GM18502 (cell line): Measurements from ENCODE around the gene CNOT6.
"Not testable (repeated sequence)": the region's sequence is repeated elsewhere in the genome, so short reads cannot be mapped to it uniquely, and the experiment has no call there.

Experiments
- ATAC-seq: cut with Tn5 transposase; IDR thresholded peaks from one replicate; pipeline ENCODE4 v1.9.1; 2021; ENCODE audit warnings: mild to moderate bottlenecking; ENCODE audit not compliant: unreplicated experiment, poor library complexity

CNOT6 gene

GRCh38 chr5:180507661-180508060 lies 13.5 kb downstream of the CNOT6 start:
- ATAC-seq, result no peak

DNA sequence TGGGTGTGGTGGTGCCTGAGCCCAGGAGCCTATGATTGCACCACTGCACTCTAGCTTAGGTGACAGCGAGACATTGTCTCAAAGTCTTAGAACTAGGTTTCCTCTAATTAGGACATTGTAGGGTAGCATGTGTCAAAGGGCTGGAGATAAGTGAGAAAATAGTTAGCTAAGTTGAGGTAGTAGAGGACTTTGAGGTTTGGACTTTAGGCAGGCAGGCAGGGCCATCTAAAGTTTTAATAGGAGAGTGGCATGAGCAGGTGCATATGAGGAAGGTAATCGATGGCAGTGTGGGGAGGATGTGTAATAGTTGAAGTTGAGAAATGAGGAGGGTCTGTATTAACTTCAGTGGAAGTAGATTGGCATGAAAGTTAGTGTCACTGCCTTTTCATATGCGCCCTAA lies 21.1 kb downstream of the CNOT6 start:
- ATAC-seq, result no peak

DNA sequence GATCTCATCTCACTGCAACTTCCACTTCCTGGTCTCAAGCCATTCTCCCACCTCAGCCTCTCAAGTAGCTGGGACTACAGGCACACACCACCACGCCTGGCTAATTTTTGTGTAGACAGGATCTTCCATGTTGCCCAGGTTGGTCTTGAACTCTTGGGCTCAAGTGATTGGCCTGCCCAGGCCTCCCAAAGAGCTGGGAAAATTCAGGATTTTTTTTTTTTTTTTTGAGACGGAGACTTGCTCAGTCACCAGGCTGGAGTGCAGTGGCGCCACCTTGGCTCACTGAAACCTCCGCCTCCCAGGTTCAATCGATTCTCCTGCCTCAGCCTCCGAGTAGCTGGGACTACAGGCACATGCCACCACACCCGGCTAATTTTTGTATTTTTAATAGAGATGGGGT lies 21.8 kb downstream of the CNOT6 start:
- not testable (repeated sequence) for ATAC-seq

GRCh38 chr5:180516440-180516839 lies 22.3 kb downstream of the CNOT6 start:
- ATAC-seq, result no peak

DNA sequence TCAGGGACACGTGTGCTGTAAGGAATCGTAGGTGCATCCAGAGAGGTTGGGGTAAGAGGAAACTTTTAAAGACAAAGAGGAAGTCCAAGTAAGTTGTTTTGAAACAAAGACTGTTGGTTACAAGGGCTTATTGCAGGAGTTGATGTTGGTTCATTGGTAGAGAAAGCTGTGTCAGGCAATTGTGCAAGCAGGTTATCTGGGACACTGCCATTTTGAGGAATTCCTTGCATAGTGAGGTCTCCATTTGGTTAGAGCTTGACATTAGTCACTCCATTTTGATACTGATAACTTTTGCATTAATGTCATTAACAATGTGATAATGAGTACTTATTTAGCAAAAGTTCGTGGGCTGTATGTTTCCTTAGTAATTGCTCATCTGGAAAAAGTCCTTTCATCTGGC lies 24.9 kb downstream of the CNOT6 start:
- ATAC-seq, result no peak

DNA sequence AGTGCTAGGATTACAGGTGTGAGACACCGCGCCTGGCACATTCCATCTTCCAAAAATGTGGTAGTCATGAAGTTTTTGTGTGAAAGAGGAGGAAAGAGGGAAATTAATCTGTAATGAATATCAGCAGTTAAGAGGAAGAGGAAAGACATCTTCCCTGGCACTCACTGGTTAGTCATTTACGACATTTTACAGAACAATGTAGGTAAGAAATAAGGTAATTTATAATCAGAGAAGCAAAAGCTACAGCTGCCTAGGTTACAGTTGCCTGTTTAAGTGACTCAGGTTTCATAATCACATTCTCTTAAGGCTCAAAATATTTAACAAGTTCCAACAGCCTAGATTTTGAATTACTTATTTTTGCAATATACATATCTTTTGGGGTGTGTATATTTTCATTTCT lies 26.9 kb downstream of the CNOT6 start:
- ATAC-seq, result no peak

DNA sequence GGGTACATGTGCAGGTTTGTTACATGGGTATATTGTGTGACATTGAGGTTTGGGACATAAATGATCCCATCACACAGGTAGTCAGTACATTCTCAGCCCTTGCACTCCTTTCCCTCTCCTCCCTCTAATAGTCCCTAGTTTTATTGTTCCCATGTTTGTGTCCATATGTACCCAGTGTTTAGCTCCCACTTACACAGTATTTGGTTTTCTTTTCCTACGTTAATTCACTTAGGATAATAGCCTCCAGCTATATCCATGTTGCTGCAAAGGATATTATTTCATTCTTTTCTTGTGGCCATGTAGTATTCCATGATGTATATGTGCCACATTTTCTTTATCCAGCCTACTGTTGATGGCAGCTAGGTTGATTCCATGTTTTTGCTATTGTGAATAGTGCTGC lies 27.4 kb downstream of the CNOT6 start:
- no peak for ATAC-seq

GRCh38 chr5:180522330-180522729 lies 28.2 kb downstream of the CNOT6 start:
- no peak for ATAC-seq

GRCh38 chr5:180523629-180524466 lies 29.7 kb downstream of the CNOT6 start:
- no peak for ATAC-seq

DNA sequence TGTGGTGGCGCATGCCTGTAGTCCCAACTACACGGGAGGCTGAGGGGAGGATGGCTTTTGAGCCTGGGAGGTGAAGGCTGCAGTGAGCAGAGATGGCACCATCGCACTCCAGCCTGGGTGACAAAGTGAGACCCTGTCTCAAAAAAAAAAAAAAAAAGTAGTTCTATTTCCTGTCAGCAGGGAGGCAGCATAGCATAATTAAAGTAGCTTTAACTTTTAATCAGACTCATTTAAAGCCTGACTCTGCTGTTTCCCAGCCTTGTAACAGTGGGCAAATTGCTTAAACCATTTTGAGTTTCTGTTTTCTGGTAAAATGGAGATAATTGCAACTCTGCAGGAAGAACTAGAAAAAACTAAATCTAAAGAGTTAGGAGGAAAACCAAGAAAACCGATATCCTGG lies 31.2 kb downstream of the CNOT6 start:
- ATAC-seq, result no peak

DNA sequence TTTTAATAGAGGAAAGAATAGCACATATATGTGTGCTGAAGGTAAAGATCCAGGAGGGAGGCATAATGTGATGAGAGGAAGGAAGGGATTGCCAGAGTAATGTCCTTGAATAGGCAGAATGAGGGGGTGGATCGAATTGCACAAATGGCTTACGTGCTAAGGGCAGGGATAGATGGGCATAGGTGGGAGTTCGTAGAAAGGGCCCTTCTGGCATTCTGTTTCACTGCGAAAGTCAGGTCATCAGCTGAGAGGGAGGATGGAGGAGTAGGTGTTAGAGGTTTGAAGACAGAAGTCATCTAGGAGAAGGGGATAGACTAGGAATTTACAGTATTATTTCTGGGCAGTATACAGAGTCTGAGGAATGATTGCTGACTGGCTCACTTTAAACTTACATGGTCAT lies 32.1 kb downstream of the CNOT6 start:
- ATAC-seq, result no peak

DNA sequence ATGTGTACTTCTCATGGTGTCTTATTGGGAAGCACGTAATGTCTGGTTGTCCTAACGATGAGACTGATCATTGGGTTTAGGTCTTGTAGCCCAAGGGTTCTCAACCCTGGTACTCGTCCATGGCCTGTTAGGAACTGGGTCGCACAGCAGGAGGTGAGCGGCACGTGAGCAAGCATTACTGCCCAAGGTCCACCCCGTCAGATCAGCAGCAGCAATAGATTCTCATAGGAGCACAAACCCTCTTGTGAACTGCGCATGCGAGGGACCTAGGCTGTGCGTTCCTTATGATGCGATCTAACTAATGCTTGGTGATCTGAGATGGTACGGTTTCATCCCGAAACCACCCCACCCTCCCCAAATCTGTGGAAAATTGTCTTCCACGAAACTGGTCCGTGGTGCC lies 33.5 kb downstream of the CNOT6 start:
- no peak for ATAC-seq

GRCh38 chr5:180531036-180531585 lies 36.9 kb downstream of the CNOT6 start:
- not testable (repeated sequence) for ATAC-seq

DNA sequence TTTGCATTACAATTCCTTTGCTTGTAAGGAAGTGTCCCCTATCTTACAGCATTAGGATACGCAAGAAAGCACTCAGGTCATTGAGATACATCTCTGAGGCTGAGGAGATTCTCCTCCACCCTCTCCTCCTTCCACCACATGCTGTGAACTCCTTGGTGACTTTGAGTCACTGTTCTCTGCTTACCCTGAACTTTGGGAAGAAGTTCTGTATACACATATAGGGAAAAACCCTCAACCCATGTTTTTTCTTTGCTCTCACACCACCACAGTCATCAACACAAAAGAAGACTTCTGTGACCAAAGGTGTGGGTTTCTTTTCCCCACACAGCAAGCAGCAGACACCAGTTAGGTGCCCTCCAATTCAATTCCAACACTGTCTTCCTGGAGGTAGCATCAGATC lies 38.1 kb downstream of the CNOT6 start:
- no peak for ATAC-seq

- ATAC-seq, result no peak
Measured at GRCh38 chr5:180533845-180534244, 39.7 kb downstream of the CNOT6 start.

GRCh38 chr5:180535573-180535972 lies 41.4 kb downstream of the CNOT6 start:
- ATAC-seq, result no peak

DNA sequence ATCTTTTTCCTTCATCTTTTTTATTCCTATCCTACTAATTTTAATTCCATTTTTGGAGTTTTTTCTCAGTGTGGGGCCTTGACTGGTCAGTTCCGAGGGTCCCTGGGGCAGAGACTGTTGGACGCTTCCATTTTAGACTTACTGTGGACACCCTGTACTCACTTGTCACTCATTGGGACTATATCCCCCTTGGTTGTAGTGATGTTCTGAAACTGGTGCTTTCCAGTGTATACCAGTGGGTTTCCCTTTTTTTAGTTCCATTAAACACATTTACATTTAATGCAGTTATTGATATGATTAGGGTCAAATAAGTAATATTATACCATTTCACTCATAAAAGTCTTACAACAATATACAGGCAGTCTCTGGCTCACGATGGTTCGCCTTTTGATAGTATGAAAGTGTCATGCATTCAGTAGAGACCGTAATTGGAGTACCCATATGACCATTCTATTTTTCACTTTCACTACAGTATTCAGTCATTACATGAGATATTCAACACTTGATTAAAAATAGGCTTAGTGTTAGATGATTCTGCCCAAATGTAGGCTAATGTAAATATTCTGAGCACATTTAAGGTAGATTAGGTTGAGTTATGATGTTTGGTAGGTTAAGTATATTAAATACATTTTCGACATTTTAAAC lies 46.0 kb downstream of the CNOT6 start:
- peak; percentile 93 for ATAC-seq

DNA sequence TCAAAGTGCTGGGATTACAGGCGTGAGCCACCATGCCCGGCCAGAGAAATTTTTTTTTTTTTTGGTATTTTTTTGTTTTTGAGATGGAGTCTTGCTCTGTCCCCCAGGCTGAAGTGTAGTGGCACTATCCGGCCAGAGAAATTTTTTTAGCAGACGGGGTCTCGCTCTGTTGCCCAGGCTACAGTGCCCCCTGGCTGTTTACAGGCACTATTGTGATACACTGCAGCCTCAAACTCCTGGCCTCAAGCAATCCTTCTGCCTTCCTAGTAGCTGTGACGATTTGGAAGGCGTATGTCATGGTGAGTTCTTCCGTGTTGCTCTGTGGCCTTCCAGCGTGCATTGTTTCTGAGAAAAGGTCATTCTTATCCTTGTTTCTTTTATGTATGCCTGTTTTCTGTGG lies 47.5 kb downstream of the CNOT6 start:
- no peak for ATAC-seq

DNA sequence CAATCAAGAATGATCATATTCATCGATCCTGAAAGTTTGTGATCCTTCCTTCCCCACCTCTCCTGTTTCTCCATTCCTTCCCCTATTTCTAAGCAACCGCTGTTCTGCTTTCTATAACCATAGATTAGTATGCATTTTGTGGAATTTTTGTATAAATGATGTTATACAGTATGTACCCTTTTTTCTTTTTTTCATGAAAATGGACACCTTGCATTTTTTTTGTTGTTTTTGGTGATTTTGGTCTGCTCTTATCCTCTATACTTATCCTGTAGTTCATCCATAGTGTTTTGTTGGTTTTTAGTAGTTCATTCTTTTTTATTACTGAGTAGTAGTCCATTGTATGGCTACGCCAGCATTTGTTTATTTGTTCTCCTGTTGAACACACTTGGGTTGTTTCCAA lies 51.1 kb downstream of the CNOT6 start:
- ATAC-seq, result no peak

- no peak for ATAC-seq
Measured at GRCh38 chr5:180548563-180548962, 54.4 kb downstream of the CNOT6 start.

DNA sequence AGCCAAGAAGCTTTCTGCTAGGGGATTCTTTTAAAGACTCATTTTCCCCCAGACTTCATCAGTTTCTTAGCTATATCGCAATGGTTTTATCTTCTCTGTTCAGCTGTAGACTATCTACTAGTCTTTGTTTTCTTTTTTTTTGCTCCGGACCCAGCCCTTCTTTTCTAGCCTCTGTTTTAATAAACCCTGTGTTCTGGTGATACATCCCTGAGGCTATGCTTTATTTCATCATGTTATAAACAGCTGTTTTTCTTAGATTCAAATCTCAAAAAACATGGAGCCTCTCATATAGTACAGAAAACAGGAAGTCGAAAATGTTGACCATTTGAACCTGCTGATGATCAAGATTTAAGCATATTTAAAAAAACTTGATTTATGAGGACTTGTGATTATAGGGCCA lies 59.4 kb downstream of the CNOT6 start:
- ATAC-seq, result no peak
